Measurements from ENCODE around the gene CPXM1. TPM values are rescaled to one million over a fixed set of nuclear protein-coding genes. Genes with fewer than 3 reads are reported as not detected.
A peak's percentile ranks its signal among the peaks of the same experiment; 100 is the strongest.

The CPXM1 gene
- total and polyA plus RNA-seq, 8 donors, result 8.1 to 93.7 (median 77.0) TPM

DNA sequence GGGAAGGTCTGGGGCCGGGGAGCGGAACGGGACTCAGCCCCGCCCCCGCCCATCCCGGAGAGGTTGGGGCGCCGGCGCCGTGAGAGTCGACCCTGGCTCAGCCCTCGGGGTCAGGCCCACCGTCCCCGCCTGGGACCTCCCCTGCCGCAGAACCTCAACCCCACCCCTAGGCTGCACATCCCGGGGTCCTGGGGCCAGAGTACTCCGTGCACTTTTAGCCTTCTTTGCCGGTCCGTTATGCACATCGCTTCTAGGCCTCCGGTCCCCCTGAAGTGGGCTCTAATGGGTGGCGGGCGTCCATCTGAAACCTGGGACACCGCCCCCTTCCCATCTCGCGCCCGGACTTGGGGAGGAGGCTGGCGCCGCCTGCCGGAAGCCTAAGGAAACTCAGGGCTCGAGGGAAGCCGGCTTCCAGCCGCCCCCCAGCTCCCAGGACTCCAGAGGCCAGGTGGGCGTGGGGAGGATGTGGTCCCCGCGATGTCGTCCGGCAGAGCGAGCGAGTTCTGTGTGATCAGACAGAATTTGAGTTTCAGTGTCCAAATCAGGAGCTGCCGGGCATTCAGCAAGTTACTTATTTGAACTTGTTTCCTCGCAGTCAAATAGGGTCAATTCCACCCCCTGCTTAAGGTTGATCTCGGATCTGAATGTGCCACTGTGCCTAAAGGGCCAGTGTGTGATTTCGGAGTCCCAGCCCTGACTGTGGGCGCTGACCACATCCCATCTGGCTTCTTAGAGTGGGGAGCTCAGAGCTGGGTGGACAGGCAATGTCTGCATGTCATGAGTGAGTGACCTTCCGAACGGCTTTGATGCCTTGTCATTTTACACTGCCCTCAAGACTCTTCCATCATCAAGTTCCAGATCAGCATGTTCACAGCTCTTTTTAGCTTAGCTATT lies 47.6 kb downstream of the CPXM1 start:
- Histone ChIP-seq H3K27me3 (peaks cover 12 to 88% of the 10 kb centered on the region in 2 donors), H3K27ac (no peak overlapping the region), H3K4me3 (peak overlapping the region; percentile 33 to 41), H3K4me1 (peaks cover 19 to 30% of the 10 kb centered on the region in 2 donors), H3K36me3 (no peaks in the 10 kb centered on the region), H3K9me3 (no peaks in the 10 kb centered on the region)
- ATAC-seq (peak; percentile 13), DNase-seq (peak in 2 of 4 donors; percentile 19 to 83)
- peak; percentile 37 to 61 for TF ChIP-seq CTCF (IDR thresholded peaks at IDR 0.05)
- intact Hi-C loops (cut with DNase I), result loop anchor here in 1 of 2 donors (5.0 kb wide), 1 partner anchor 99 kb away; no protein-coding TSS in a partner anchor

- intact Hi-C loops (cut with DNase I), result loop anchor here in 1 of 2 donors (5.0 kb wide), 1 partner anchor 100 kb away; no protein-coding TSS in a partner anchor
- H3K27me3 ChIP-seq, result peaks cover 12 to 83% of the 10 kb centered on the region in 2 donors
- peak overlapping the region; percentile 33 to 41 for H3K4me3 ChIP-seq
- no peaks in the 10 kb centered on the region for H3K36me3 ChIP-seq
- peak; percentile 37 for ATAC-seq
- H3K27ac ChIP-seq, result no peak overlapping the region
- DNase-seq, result peak in 2 of 4 donors; percentile 10 to 83
- H3K9me3 ChIP-seq, result no peaks in the 10 kb centered on the region
- TF ChIP-seq CTCF (IDR thresholded peaks at IDR 0.05), result no peak
- H3K4me1 ChIP-seq, result peaks cover 19 to 30% of the 10 kb centered on the region in 2 donors
Measured at GRCh38 chr20:2751878-2752566, 48.4 kb downstream of the CPXM1 start.

DNA sequence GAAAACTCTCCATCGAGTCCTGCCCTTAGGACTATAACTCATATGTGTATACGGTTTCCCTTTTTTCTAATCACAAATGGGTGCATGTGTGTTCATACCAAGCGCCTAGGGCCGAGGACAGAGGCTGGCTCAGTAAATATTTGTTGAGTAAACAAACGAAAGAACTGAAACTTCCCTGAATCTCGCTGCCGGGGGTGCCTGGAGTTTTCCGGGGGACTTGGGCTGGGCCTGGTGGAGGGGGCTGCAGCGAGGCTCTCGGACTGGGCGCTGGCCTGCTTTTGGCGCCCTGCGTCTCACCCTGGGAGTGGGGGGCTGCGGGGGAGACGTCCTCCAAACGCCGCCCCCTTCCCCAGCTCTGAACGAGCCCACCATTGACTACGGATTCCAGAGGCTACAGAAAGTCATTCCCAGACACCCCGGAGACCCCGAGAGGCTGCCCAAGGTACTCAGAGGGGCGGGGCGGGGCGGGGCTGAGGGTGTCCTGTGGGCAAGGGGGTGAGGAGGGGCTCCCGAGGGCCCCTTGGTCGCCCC lies 49.0 kb downstream of the CPXM1 start:
- H3K4me3 ChIP-seq, result peak overlapping the region; percentile 22 to 41
- TF ChIP-seq CTCF (IDR thresholded peaks at IDR 0.05), result no peak
- H3K4me1 ChIP-seq, result peaks cover 19 to 30% of the 10 kb centered on the region in 2 donors
- H3K36me3 ChIP-seq, result no peaks in the 10 kb centered on the region
- intact Hi-C loops (cut with DNase I), result loop anchor here in 1 of 2 donors (5.0 kb wide), 1 partner anchor 101 kb away; no protein-coding TSS in a partner anchor
- no peaks in the 10 kb centered on the region for H3K9me3 ChIP-seq
- H3K27ac ChIP-seq, result no peak overlapping the region
- H3K27me3 ChIP-seq, result peaks cover 12 to 77% of the 10 kb centered on the region in 2 donors
- peak; percentile 21 for ATAC-seq
- DNase-seq, result no peak

- peaks cover 12 to 70% of the 10 kb centered on the region in 2 donors for H3K27me3 ChIP-seq
- peak; percentile 63 for ATAC-seq
- H3K4me1 ChIP-seq, result peaks cover 19 to 30% of the 10 kb centered on the region in 2 donors
- intact Hi-C loops (cut with DNase I), result loop anchor here in 1 of 2 donors (5.0 kb wide), 1 partner anchor 102 kb away; no protein-coding TSS in a partner anchor
- H3K36me3 ChIP-seq, result no peaks in the 10 kb centered on the region
- no peak for TF ChIP-seq CTCF (IDR thresholded peaks at IDR 0.05)
- no peak overlapping the region for H3K27ac ChIP-seq
- H3K9me3 ChIP-seq, result no peaks in the 10 kb centered on the region
- peak overlapping the region in 1 of 2 donors; percentile 41 for H3K4me3 ChIP-seq
- DNase-seq, result peak in 2 of 4 donors; percentile 30 to 74
Measured at GRCh38 chr20:2750491-2751251, 49.8 kb downstream of the CPXM1 start.

Measured in left lung (tissue), 10 donors.